Measurements from ENCODE around the gene AMTN.
"Not testable (repeated sequence)": the region's sequence is repeated elsewhere in the genome, so short reads cannot be mapped to it uniquely, and the experiment has no call there.

The AMTN gene

DNA sequence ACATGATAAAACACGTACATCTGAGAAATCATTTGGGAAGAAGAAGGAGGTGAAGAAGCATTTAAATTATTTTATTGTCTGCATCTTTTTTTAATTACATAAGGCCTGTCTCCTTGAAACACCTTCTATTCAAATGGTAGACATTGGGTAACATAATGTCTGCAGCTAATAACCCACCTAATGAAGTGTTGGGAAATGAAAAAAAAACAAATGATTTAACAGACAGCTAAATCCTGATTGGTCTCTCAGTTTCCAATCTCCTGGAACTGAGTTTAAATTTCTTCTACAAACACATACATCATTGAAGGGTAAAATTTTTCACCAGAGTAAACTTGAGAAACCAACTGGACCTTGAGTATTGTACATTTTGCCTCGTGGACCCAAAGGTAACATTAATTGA, at the start of gene AMTN:
AMTN (plus strand) TSS at position 301 of the 400 bp plus-strand sequence. CDS start 209 bp downstream, outside the sequence.
- no peak for DNase-seq

- no peak for DNase-seq
Measured at GRCh38 chr4:70471897-70472296, 46.5 kb upstream of the AMTN start, which contains the start of gene MUC7. TSS of gene MUC7 (plus strand) at chr4:70472197. CDS start at chr4:70474022, 1,825 bp downstream.

DNA sequence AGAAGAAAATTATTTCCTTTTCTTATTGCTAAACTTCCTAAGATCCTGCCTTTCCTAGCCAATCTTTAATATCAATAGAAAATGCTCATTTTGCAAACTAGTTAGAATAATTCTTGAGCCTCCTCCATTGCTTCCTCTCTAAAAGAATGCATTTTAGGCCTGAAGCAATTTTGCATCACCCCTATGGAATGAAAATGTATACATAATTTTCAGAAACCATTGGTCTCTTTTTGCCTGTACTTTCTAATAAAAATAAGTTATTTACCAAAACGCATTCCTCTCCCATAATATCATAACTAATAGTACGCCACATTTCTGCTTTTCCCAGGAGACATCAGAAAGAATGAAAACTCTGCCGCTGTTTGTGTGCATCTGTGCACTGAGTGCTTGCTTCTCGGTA, 44.7 kb upstream of the AMTN start:
- no peak for DNase-seq

- DNase-seq: no peak
Measured at GRCh38 chr4:70488748-70489147, 29.6 kb upstream of the AMTN start.

GRCh38 chr4:70496231-70496630, 22.1 kb upstream of the AMTN start:
- no peak for DNase-seq

DNA sequence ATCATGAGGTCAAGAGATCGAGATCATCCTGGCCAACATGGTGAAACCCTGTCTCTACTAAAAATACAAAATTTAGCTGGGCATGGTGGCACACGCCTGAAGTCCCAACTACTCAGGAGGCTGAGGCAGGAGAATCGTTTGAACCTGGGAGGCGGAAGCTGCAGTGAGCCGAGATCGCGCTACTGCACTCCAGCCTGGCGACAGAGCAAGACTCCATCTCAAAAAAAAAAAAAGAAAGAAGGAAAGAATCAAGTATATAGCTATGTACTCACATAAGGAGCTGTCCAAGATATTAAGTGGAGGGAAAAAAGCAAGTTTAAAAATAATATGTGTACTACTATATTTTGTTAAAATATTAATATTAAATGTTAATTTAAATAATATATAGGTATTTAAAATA, 16.5 kb upstream of the AMTN start:
- not testable (repeated sequence) for DNase-seq

- no peak for DNase-seq
Measured at GRCh38 chr4:70504733-70505132, 13.6 kb upstream of the AMTN start.

DNA sequence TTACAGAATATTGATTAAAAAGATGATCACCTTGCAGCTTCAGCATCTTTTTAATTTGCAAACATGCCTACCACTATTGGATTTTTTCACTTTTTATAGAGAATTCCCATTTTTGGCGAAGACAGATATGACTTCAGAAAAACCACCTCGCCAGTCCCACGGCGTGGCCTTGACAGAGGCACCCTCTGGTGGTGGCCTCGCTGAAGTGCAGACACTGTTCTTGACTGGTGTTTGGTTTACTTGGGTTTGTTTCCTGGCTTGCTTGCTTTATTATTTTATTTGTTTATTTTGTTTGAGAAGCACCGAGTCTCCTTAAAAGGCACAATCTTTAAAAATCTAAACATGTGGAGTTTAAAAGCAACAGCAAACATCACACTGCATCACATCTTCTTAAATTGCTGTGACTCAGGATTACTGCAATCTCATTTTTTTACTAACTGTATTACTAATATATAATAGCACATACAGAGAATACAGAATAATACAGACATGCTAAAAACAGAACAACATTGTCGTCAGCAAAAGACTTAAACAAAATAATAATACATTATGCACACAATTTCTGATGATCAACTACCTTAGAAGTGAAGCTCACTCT, 13.1 kb upstream of the AMTN start:
- peak; percentile 78 for DNase-seq

GRCh38 chr4:70508801-70509200, 9.6 kb upstream of the AMTN start:
- DNase-seq: no peak

GRCh38 chr4:70511365-70511764, 7.0 kb upstream of the AMTN start:
- DNase-seq: no peak

DNA sequence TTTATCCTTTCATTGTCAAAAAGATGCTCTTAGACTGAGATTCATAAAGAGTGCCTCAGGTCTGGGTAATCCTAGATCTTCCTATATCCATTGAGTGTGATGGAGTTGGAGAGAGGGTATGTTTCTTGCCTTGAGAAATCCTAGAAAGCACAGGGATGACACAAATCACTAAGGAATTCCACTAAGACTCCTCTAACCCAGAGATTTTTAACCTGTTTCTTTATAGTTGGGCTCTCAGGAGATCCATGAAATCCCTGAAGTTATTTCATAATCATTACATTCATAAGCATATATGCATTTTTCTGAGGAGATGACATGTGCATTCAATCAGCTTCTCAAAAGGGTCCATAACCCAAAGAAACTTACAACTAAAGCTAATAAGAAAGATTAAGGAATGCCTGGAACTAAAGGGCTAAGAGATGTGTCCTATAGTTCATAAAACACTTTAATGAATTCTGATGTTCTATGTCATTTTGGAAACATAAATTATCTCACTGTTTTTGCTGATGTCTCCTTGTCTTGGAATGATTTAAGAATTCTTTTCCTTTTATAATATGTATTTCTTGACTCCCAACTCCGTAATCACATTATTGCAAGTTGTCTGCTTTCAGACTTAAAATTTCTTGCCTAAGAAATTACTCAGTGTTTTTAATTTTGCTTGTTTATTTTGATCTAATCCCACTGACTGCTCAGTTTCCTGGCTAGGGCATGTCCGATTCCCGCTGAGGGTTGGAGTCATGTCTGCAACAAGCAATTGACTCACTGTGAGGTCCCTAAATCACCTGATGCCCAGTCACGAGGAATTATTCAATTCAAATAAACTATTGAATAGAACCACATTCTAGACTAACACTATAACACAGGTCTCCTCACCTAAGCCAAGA, 2.8 kb upstream of the AMTN start:
- DNase-seq: no peak

GRCh38 chr4:70518716-70519115, 347 bp downstream of the AMTN start:
- no peak for DNase-seq

DNA sequence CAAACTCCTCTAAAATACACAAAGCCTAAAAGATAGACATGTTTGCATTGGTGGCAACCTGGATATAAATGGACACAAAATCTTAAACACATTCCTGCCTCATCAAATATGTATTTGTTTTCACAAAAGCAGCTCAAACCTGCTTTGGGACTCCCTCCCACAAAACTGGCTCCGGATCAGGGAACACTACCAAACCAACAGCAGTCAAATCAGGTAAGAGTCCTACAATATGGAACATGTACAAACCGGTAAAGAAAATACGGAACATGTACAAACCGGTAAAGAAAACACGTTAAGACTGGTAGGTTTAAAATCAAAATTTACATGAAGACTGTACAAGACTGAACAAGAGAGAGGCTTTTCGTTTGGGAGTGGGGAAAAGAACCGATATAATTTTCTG, 4.3 kb downstream of the AMTN start:
- DNase-seq: no peak

- no peak for DNase-seq
Measured at GRCh38 chr4:70530997-70531396, 12.6 kb downstream of the AMTN start.

DNA sequence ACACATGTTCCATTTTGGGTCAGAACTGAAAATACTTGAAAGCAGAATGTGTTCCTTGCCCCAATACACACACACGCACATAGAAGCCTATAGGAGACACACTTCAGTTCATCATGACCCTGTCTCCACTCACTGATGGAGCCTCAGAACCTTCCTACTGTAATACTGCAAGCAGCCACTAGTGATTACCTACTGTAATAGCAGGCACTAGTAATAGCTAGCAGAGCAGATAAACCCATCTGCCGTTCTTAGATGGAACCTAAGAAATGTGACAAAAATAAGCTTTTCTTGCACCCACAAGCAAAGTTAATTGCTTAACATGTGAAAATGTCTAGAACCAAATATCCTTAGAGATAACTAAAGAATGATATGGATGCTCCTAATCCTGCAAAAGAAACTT, 13.6 kb downstream of the AMTN start:
- no peak for DNase-seq

GRCh38 chr4:70533211-70533610, 14.8 kb downstream of the AMTN start:
- DNase-seq: no peak

- DNase-seq: no peak
Measured at GRCh38 chr4:70533791-70534190, 15.4 kb downstream of the AMTN start.

- DNase-seq: not testable (repeated sequence)
Measured at GRCh38 chr4:70534886-70535285, 16.5 kb downstream of the AMTN start.

- DNase-seq: no peak
Measured at GRCh38 chr4:70538869-70539268, 20.5 kb downstream of the AMTN start.

DNA sequence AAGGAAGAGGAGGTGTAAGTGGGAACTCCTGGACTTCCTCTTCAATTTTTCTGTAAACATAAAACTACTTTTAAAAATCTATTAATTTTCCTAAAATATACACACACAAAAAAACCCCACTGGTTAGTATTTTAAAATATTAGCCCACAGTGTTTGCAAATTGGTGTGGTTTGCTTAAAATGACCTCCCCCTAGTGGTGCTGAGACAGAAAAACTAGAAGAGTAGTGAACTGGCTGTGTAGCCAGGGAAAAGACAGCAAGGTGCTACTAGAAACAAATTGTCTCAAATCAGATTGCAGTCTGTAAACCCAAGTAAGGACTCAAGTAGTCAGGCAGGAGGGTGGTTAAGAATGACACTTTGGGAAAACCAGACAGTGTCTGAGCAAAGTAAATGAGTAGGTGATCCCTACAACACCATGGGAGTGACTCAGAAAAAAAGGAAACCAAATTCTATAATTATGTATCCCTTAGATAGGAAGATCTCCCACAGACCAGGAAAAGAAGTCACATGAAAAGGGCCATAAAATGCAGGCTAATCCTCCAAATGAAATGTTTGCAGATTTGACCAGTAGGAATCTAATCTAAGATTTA, 26.0 kb downstream of the AMTN start:
- no peak for DNase-seq

DNA sequence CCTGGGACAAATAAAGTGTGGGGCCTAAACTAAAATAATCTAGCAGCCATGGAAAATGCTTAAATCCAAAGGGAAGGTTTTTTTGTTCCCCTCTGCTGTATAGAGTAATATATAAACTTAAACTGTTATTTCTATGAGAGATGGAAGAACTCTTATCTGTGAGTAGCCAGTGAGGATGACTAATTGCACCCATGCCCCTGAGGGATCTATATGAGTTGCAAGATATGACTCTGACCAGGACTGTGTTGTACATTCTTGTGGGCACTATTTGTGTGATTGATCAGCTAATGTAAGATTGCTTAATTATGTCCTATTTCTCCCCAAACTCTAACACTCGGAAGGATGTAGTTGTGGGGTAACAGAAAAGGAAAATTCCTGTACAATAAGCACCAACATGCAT, 38.5 kb downstream of the AMTN start:
- DNase-seq: no peak

DNA sequence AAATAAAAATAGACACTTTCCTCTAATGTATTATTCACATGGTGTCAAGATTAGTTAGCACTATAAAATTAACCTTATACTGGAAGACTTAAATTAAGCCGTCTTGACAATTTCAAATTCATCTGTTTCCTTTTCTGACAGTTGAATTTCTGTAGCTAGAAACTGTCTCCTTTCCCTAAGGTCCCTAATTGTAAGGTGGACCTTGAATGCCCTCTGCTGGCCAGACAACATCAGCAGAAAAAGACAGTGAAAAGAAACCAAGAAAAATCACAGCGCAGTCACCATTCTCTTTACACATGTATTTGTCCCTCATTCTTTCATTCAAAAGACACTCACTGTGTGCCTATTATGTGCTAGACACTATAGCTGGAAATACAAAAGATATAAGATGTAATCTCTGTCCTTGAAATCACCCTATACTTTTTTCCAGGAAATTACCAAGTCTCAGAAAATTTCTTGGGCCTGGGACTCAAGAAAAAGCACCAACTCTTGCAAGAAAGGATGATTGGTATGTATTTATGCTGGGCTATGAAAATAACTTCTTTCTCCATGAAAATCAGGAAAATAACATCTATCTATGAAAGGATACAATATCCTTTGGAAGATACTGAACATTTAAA, 41.0 kb downstream of the AMTN start:
- DNase-seq: no peak

GRCh38 chr4:70559924-70560323, 41.6 kb downstream of the AMTN start:
- no peak for DNase-seq

DNA sequence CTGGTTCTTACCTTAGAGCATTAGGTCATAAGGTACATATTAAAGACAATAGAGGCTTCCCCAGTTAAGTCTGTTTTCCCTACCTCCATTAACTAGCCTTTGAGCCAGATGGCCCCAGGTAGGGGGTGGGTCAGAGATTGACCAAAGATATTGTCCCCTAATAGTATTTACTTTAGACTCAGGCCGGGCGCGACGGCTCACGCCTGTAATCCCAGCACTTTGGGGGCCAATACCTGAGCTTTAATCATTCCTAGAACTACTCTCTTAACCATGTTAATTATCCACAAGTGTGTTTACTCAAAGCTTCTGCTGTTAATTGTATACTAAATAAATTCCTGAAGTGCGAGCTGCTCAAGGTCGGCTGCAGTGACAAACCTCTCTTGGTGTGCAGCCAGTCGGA, 45.7 kb downstream of the AMTN start:
- DNase-seq: no peak
